H9 (cell line): ENCODE results near the gene HYAL2. TPM values are rescaled to one million over a fixed set of nuclear protein-coding genes. Genes with fewer than 3 reads are reported as not detected.

Experiments used
- DNase-seq: peaks from one replicate; pipeline ENCODE4 v3.0.0-alpha.2; 2017
- H2AFZ ChIP-seq: one replicate; pipeline ENCODE4 v1.6.1; 2013; ENCODE audit warnings: mild to moderate bottlenecking, low read length, control low read depth, moderate library complexity
- H2AK5ac ChIP-seq: 2 replicates; pipeline ENCODE4 v1.6.1; 2013; ENCODE audit warnings: low read length, control low read depth, mixed read lengths; ENCODE audit not compliant: insufficient read length
- H2BK120ac ChIP-seq: one replicate; pipeline ENCODE4 v1.6.1; 2013; ENCODE audit warnings: low read depth, mild to moderate bottlenecking, low read length, control low read depth, inconsistent platforms; ENCODE audit not compliant: poor library complexity, severe bottlenecking
- H2BK12ac ChIP-seq: 2 replicates; pipeline ENCODE4 v1.6.1; 2013; ENCODE audit warnings: low read length, control low read depth, mixed read lengths, low read depth; ENCODE audit not compliant: insufficient read length
- H2BK15ac ChIP-seq: 2 replicates; pipeline ENCODE4 v1.6.1; 2013; ENCODE audit warnings: low read depth, low read length, control low read depth
- H2BK20ac ChIP-seq: one replicate; pipeline ENCODE4 v1.6.1; 2013; ENCODE audit warnings: low read depth, mild to moderate bottlenecking, low read length, control low read depth, inconsistent platforms; ENCODE audit not compliant: poor library complexity, severe bottlenecking
- H2BK5ac ChIP-seq: 2 replicates; pipeline ENCODE4 v1.6.1; 2013; ENCODE audit warnings: low read length, control low read depth, mixed read lengths; ENCODE audit not compliant: insufficient read length
- H3K14ac ChIP-seq: 2 replicates; pipeline ENCODE4 v1.6.1; 2013; ENCODE audit warnings: low read length, control low read depth; ENCODE audit not compliant: insufficient read depth
- H3K18ac ChIP-seq: 2 replicates; pipeline ENCODE4 v1.6.1; 2013; ENCODE audit warnings: low read depth, mild to moderate bottlenecking, mixed read lengths, low read length, control low read depth; ENCODE audit not compliant: insufficient read length
- H3K23ac ChIP-seq: 2 replicates; pipeline ENCODE4 v1.6.1; 2013; ENCODE audit warnings: low read length, control low read depth, mixed read lengths, low read depth; ENCODE audit not compliant: insufficient read length
- H3K23me2 ChIP-seq: 2 replicates; pipeline ENCODE4 v1.6.1; 2013; ENCODE audit warnings: low read depth, mild to moderate bottlenecking, mixed read lengths, low read length, control low read depth; ENCODE audit not compliant: insufficient read length, poor library complexity, severe bottlenecking
- H3K27ac ChIP-seq: 2 replicates; pipeline ENCODE4 v1.5.1; 2013; ENCODE audit warnings: low read length, control low read depth, mixed read lengths, low read depth; ENCODE audit not compliant: insufficient read length
- H3K27me3 ChIP-seq: 2 replicates; pipeline ENCODE4 v1.6.1; 2013; ENCODE audit warnings: low read length, control low read depth, inconsistent platforms; ENCODE audit not compliant: insufficient read depth
- H3K4ac ChIP-seq: 2 replicates; pipeline ENCODE4 v1.6.1; 2013; ENCODE audit warnings: low read depth, mild to moderate bottlenecking, control low read depth, inconsistent platforms, low read length, moderate library complexity
- H3K4me1 ChIP-seq: 2 replicates; pipeline ENCODE4 v1.6.1; 2013; ENCODE audit warnings: low read length, control low read depth, inconsistent platforms; ENCODE audit not compliant: insufficient read depth
- H3K4me2 ChIP-seq: 2 replicates; pipeline ENCODE4 v1.6.1; 2013; ENCODE audit warnings: low read length, control low read depth, mixed read lengths; ENCODE audit not compliant: insufficient read length, insufficient read depth
- H3K56ac ChIP-seq: 2 replicates; pipeline ENCODE4 v1.6.1; 2013; ENCODE audit warnings: low read depth, mild to moderate bottlenecking, mixed read lengths, low read length, control low read depth; ENCODE audit not compliant: insufficient read length
- H3K79me1 ChIP-seq: 2 replicates; pipeline ENCODE4 v1.6.1; 2013; ENCODE audit warnings: low read depth, mild to moderate bottlenecking, moderate library complexity, low read length, control low read depth, inconsistent platforms; ENCODE audit not compliant: insufficient read depth, poor library complexity, severe bottlenecking
- H3K79me2 ChIP-seq: 2 replicates; pipeline ENCODE4 v1.6.1; 2013; ENCODE audit warnings: low read length, control low read depth, inconsistent platforms; ENCODE audit not compliant: insufficient read depth
- H3K9ac ChIP-seq: 2 replicates; pipeline ENCODE4 v1.6.1; 2013; ENCODE audit warnings: low read length, control low read depth, mixed read lengths; ENCODE audit not compliant: insufficient read length; ENCODE audit errors: extremely low read depth
- H3K9me3 ChIP-seq: one replicate; pipeline ENCODE4 v1.6.1; 2013; ENCODE audit warnings: low read depth, low read length, inconsistent platforms; ENCODE audit not compliant: control insufficient read depth
- H3T11ph ChIP-seq: one replicate; pipeline ENCODE4 v1.6.1; 2013; ENCODE audit warnings: mild to moderate bottlenecking, low read length, control low read depth, inconsistent platforms
- H4K20me1 ChIP-seq: one replicate; pipeline ENCODE4 v1.6.1; 2013; ENCODE audit not compliant: control insufficient read depth, insufficient read length, insufficient read depth
- H4K5ac ChIP-seq: 2 replicates; pipeline ENCODE4 v1.6.1; 2013; ENCODE audit warnings: low read depth, mild to moderate bottlenecking, mixed read lengths, low read length, control low read depth; ENCODE audit not compliant: insufficient read length
- H4K8ac ChIP-seq: replicated peaks from 2 replicates; pipeline ENCODE4 v1.6.1; 2013; ENCODE audit warnings: low read length, control low read depth, mixed read lengths, low read depth; ENCODE audit not compliant: insufficient read length
- H4K91ac ChIP-seq: 2 replicates; pipeline ENCODE4 v1.6.1; 2013; ENCODE audit warnings: low read depth, mild to moderate bottlenecking, moderate library complexity, mixed read lengths, low read length, control low read depth; ENCODE audit not compliant: insufficient read length
- H3K27ac Mint-ChIP-seq, 3 experiments: 2 replicates in 2 of 3; 3 replicates in 1 of 3; pipeline ENCODE4 v1.8.0; 2020 to 2021; ENCODE audit warnings: mixed read lengths in 3 of 3, mild to moderate bottlenecking in 1 of 3, moderate library complexity in 1 of 3
- H3K27me3 Mint-ChIP-seq: 2 replicates; pipeline ENCODE4 v1.8.0; 2021; ENCODE audit warnings: low read depth, mild to moderate bottlenecking, moderate library complexity, mixed read lengths
- H3K36me3 Mint-ChIP-seq, 3 experiments: 2 replicates in 2 of 3; 3 replicates in 1 of 3; pipeline ENCODE4 v1.8.0; 2020 to 2021; ENCODE audit warnings: low read depth in 3 of 3, mixed read lengths in 3 of 3; ENCODE audit not compliant: insufficient read depth in 1 of 3
- H3K4me1 Mint-ChIP-seq, 2 experiments: 2 replicates each; pipeline ENCODE4 v1.8.0; 2020; ENCODE audit warnings: mixed read lengths in 2 of 2
- H3K4me3 Mint-ChIP-seq, 2 experiments: 2 replicates in 1 of 2; 3 replicates in 1 of 2; pipeline ENCODE4 v1.8.0; 2020 to 2021; ENCODE audit warnings: mild to moderate bottlenecking in 2 of 2, mixed read lengths in 2 of 2, moderate library complexity in 1 of 2
- H3K9me3 Mint-ChIP-seq, 2 experiments: 2 replicates in 1 of 2; 3 replicates in 1 of 2; pipeline ENCODE4 v1.8.0; 2020; ENCODE audit warnings: mild to moderate bottlenecking in 2 of 2, mixed read lengths in 2 of 2, moderate library complexity in 1 of 2
- CTCF ChIP-seq: fragments of 200-600 bp; sonication (generic); conservative IDR thresholded peaks from 3 replicates; pipeline ENCODE4 v1.8.0; 2021; ENCODE audit warnings: antibody characterized with exemption, mild to moderate bottlenecking
- WGBS: extraction: QIAGEN DNeasy Blood & Tissue Kit; methylation state at CpG from one replicate; pipeline ENCODE4 v1.1.7; 2013; ENCODE audit warnings: missing lambda C conversion rate, low lambda C conversion rate, mixed read lengths; ENCODE audit not compliant: insufficient read length; ENCODE audit errors: extremely low coverage; 5-methylcytosine and 5-hydroxymethylcytosine counted together
- total RNA-seq: library from RNA; stranded (reverse); gene quantifications from 2 replicates; pipeline ENCODE4 v1.2.1, GENCODE V29; 2021

The HYAL2 gene
- total RNA-seq, 1 experiment from 2014 or later, result 51.9 TPM

GRCh38 chr3:50353245-50354004, 30.9 kb upstream of the HYAL2 start:
- Mint-ChIP-seq H3K4me1 (peaks cover 34 to 35% of the 10 kb centered on the region in 2 experiments), H3K27ac (no peak overlapping the region), H3K27me3 (no peaks in the 10 kb centered on the region), H3K4me3 (no peak overlapping the region), H3K36me3 (peaks cover 19 to 31% (median 31%) of the 10 kb centered on the region in 3 experiments), H3K9me3 (no peaks in the 10 kb centered on the region)
- Histone ChIP-seq H3K4me1 (peaks cover 4% of the 10 kb centered on the region; the same call in 1 of the 2 replicates), H4K91ac (no peak overlapping the region), H3K79me2 (peaks cover 6% of the 10 kb centered on the region; the same call in 1 of the 2 replicates), H3K27ac (no peak overlapping the region), H2BK120ac (no peak overlapping the region), H2AK5ac (no peak overlapping the region), H3K23ac (no peak overlapping the region), H3K23me2 (peaks cover 11% of the 10 kb centered on the region), H2BK12ac (no peak overlapping the region), H3K9me3 (no peaks in the 10 kb centered on the region), H4K20me1 (no peaks in the 10 kb centered on the region), H2BK15ac (no peak overlapping the region), H3K9ac (no peak overlapping the region), H3K79me1 (peaks cover 4% of the 10 kb centered on the region), H4K8ac (no peak overlapping the region), H3K4ac (no peak overlapping the region), H3K18ac (no peak overlapping the region), H3K27me3 (no peaks in the 10 kb centered on the region), H3K56ac (no peak overlapping the region), H4K5ac (no peak overlapping the region), H3K4me2 (no peak overlapping the region), H3K14ac (no peak overlapping the region), H3T11ph (no peak overlapping the region), H2AFZ (no peak overlapping the region), H2BK20ac (no peak overlapping the region), H2BK5ac (no peak overlapping the region)
- TF ChIP-seq CTCF, result no peak
- no CpG with 5 or more reads among the region's 12 CpGs for WGBS
- DNase-seq, result no peak
